ENCODE measurements around the gene KRT39. TPM values are rescaled to one million over a fixed set of nuclear protein-coding genes. Genes with fewer than 3 reads are reported as not detected.

Gene KRT39
- total RNA-seq, 2 donors from 2014 or later, result not detected

GRCh38 chr17:41010441-41010840, 43.7 kb upstream of the KRT39 start:
- H3K9me3 ChIP-seq, result no peaks in the 10 kb centered on the region
- no peaks in the 10 kb centered on the region for H3K36me3 ChIP-seq (replicated peaks in 1 of 2; ENCODE audit: insufficient read depth in 1 of 2, low read depth in 2 of 2)
- H3K27ac ChIP-seq, result no peak overlapping the region
- TF ChIP-seq, protein P1, sequence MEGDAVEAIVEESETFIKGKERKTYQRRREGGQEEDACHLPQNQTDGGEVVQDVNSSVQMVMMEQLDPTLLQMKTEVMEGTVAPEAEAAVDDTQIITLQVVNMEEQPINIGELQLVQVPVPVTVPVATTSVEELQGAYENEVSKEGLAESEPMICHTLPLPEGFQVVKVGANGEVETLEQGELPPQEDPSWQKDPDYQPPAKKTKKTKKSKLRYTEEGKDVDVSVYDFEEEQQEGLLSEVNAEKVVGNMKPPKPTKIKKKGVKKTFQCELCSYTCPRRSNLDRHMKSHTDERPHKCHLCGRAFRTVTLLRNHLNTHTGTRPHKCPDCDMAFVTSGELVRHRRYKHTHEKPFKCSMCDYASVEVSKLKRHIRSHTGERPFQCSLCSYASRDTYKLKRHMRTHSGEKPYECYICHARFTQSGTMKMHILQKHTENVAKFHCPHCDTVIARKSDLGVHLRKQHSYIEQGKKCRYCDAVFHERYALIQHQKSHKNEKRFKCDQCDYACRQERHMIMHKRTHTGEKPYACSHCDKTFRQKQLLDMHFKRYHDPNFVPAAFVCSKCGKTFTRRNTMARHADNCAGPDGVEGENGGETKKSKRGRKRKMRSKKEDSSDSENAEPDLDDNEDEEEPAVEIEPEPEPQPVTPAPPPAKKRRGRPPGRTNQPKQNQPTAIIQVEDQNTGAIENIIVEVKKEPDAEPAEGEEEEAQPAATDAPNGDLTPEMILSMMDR (IDR thresholded peaks at IDR 0.05), result no peak
- TF ChIP-seq POLR2A (IDR thresholded peaks at IDR 0.05), result no peak
- no peaks in the 10 kb centered on the region for H3K27me3 ChIP-seq
- intact Hi-C loops (cut with DNase I), result no loop called here
- no peak for ATAC-seq
- no peaks in the 10 kb centered on the region for H3K4me1 ChIP-seq
- H3K4me3 ChIP-seq, result no peak overlapping the region
- DNase-seq, result no peak

GRCh38 chr17:41009936-41010335, 43.2 kb upstream of the KRT39 start:
- TF ChIP-seq, protein P1 (IDR thresholded peaks at IDR 0.05), result no peak
- no peak for TF ChIP-seq POLR2A (IDR thresholded peaks at IDR 0.05)
- intact Hi-C loops (cut with DNase I), result no loop called here
- no peaks in the 10 kb centered on the region for H3K9me3 ChIP-seq
- WGBS, 2 donors, result 81 to 89% methylated on average over 1 of the region's 1 CpG
- ATAC-seq, result no peak
- H3K4me3 ChIP-seq, result no peak overlapping the region
- H3K36me3 ChIP-seq (replicated peaks in 1 of 2; ENCODE audit: insufficient read depth in 1 of 2, low read depth in 2 of 2), result no peaks in the 10 kb centered on the region
- H3K27ac ChIP-seq, result no peak overlapping the region
- H3K27me3 ChIP-seq, result no peaks in the 10 kb centered on the region
- DNase-seq, result no peak
- no peaks in the 10 kb centered on the region for H3K4me1 ChIP-seq

DNA sequence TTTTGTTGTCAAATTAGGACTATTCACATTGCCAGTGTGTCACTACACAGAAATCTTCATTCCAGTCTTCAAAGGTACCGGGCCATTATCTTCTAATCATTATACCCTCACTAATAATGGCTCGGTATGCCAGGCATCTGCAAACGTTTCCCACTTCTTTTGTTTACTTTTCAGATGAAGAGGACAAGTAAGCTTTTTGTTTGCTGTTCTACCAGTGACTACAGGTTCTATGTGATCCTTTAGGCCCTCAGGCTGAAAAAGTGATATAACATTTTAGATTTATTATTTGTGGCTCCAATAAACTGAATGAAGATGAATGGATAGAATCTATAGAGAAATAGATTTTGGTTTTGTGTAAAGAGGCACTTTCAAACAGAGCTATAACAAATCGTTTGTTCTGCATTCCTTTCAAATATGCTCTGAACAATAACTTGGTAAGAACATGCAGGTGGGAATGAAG, 42.6 kb upstream of the KRT39 start:
- Histone ChIP-seq H3K27me3 (no peaks in the 10 kb centered on the region), H3K4me1 (no peaks in the 10 kb centered on the region), H3K9me3 (no peaks in the 10 kb centered on the region), H3K27ac (no peak overlapping the region), H3K36me3 (replicated peaks in 1 of 2; ENCODE audit: insufficient read depth in 1 of 2, low read depth in 2 of 2) (no peaks in the 10 kb centered on the region), H3K4me3 (no peak overlapping the region)
- intact Hi-C loops (cut with DNase I), result no loop called here
- peak; percentile 35 for ATAC-seq
- WGBS, 2 donors, result 26 to 27% methylated on average over 4 of the region's 4 CpGs
- no peak for TF ChIP-seq POLR2A (IDR thresholded peaks at IDR 0.05)
- TF ChIP-seq, protein P1 (IDR thresholded peaks at IDR 0.05), result no peak
- no peak for DNase-seq

DNA sequence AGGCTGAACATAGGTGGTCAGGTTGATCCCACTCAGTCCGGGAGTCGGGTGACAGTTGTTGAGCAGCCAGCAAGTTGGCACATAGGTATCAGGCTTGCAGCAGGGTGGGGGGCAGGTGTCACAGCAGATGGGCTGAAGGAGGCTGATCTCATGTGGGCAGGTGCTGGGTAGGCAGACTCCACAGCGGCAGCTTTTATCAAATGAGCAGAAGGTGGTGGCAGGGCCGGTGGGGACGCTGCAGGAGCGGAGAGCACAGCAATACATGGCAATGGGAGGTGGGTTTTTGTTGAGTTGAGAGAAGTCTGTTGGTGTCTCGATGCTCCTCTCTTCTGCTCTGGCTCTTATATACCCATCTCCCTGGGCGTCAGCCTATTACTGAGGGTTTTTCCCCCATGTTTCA, 42.1 kb upstream of the KRT39 start, which contains the start of gene KRTAP3-1:
Gene KRTAP3-1 (minus strand): TSS at position 318 of the 400 bp plus-strand sequence. CDS start 54 bp downstream, at position 264.
- intact Hi-C loops (cut with DNase I), result no loop called here

DNA sequence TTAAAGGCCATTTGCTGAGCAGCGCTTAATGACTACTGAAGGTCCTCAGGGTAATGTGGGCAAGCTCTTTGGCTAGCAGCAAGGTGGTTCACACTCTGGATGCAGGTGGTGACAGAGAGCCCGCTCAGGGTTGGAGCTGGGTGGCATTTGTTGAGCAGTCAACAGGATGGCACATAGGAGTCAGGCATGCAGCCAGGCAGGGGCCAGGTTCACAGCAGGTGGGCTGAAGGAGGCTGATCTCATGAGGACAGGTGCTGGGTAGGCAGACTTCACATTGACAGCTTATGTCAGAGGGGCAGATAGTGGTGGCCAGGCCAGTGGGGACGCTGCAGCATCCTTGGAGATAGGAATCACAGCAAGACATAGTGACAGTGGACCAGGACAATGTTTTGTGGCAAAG, 37.6 kb upstream of the KRT39 start:
- no peaks in the 10 kb centered on the region for H3K4me1 ChIP-seq
- TF ChIP-seq, protein P1 (IDR thresholded peaks at IDR 0.05), result no peak
- no peak for TF ChIP-seq POLR2A (IDR thresholded peaks at IDR 0.05)
- H3K36me3 ChIP-seq (replicated peaks in 1 of 2; ENCODE audit: insufficient read depth in 1 of 2, low read depth in 2 of 2), result no peaks in the 10 kb centered on the region
- no peak for DNase-seq
- intact Hi-C loops (cut with DNase I), result no loop called here
- no peak overlapping the region for H3K27ac ChIP-seq
- no peak overlapping the region for H3K4me3 ChIP-seq
- H3K27me3 ChIP-seq, result no peaks in the 10 kb centered on the region
- H3K9me3 ChIP-seq, result no peaks in the 10 kb centered on the region
- no peak for ATAC-seq
- 78 to 93% methylated on average over 3 of the region's 3 CpGs for WGBS, 2 donors

More for the DNA sequence above, 42.1 kb upstream of the KRT39 start, which contains the start of gene KRTAP3-1:
- no peak for DNase-seq
- H3K27me3 ChIP-seq, result no peaks in the 10 kb centered on the region
- ATAC-seq, result no peak
- H3K4me3 ChIP-seq, result no peak within 1 kb of the TSS
- no peaks in the 10 kb centered on the region for H3K4me1 ChIP-seq
- H3K9me3 ChIP-seq, result no peaks in the 10 kb centered on the region
- TF ChIP-seq, protein P1 (IDR thresholded peaks at IDR 0.05), result no peak
- no peak for TF ChIP-seq POLR2A (IDR thresholded peaks at IDR 0.05)
- WGBS, 2 donors, result 75% methylated on average over 8 of the region's 8 CpGs
- H3K27ac ChIP-seq, result no peak within 1 kb of the TSS
- no peaks in the 10 kb centered on the region for H3K36me3 ChIP-seq (replicated peaks in 1 of 2; ENCODE audit: insufficient read depth in 1 of 2, low read depth in 2 of 2)

Data from body of pancreas (tissue), 4 donors.